Endothelial cell of umbilical vein (primary cell): ENCODE measurements around the gene MEGF11. TPM values are rescaled to one million over a fixed set of nuclear protein-coding genes. Genes with fewer than 3 reads are reported as not detected.

ENCODE experiments used
- BruUV-seq: library from RNA; stranded (reverse); fragments of 400-500 nt; replicated peaks from 2 replicates; lab custom pipeline; 2021; lab: Mats Ljungman, UMichigan
- CTCF ChIA-PET: fragments of 300-600, 350-600 bp; sonication (Branson Sonifier 250); formaldehyde crosslinking; loops from one replicate; lab custom pipeline; 2021; ENCODE audit warnings: antibody characterized with exemption, inconsistent platforms; lab: Charles Lee
- POLR2A ChIA-PET: fragments of 300-600, 350-600 bp; sonication (Branson Sonifier 250); formaldehyde crosslinking; loops from one replicate; lab custom pipeline; 2021; ENCODE audit warnings: antibody characterized with exemption, inconsistent platforms; lab: Charles Lee
- DNase-seq: peaks from one replicate; pipeline ENCODE4 v3.0.0-alpha.2; 2011; ENCODE audit warnings: low read depth, low spot score
- FAIRE-seq: peaks from 2 replicates; lab custom pipeline; 2011; peaks lifted over from hg19 to GRCh38; lab: Jason Lieb, UNC
- H2AFZ ChIP-seq: 2 replicates; pipeline ENCODE4 v1.6.0; 2012; ENCODE audit warnings: low read depth, low read length, control low read depth, inconsistent platforms
- H3K27ac ChIP-seq: 2 replicates; pipeline ENCODE4 v1.5.1; 2011; ENCODE audit warnings: low read depth, mild to moderate bottlenecking, control low read depth, low read length, moderate library complexity; ENCODE audit not compliant: insufficient read depth
- H3K27me3 ChIP-seq, 2 experiments: 2 replicates each; pipeline versions ENCODE4 v1.6.0 to v1.6.1; 2011; ENCODE audit warnings: low read length in 2 of 2, mixed read lengths in 1 of 2; ENCODE audit not compliant: control insufficient read depth in 2 of 2, insufficient read depth in 2 of 2
- H3K36me3 ChIP-seq, 2 experiments: 2 replicates in 1 of 2; 3 replicates in 1 of 2; pipeline ENCODE4 v1.5.1; 2011; ENCODE audit warnings: low read length in 2 of 2, mild to moderate bottlenecking in 1 of 2, moderate library complexity in 1 of 2; ENCODE audit not compliant: control insufficient read depth in 2 of 2, insufficient read depth in 2 of 2; ENCODE audit errors: extremely low read depth in 1 of 2
- H3K4me1 ChIP-seq: 3 replicates; pipeline ENCODE4 v1.5.1; 2011; ENCODE audit warnings: mild to moderate bottlenecking, low read length; ENCODE audit not compliant: control insufficient read depth, insufficient read depth; ENCODE audit errors: extremely low read depth
- H3K4me2 ChIP-seq: 2 replicates; pipeline ENCODE4 v1.6.1; 2011; ENCODE audit warnings: low read length, control low read depth, mixed read lengths; ENCODE audit not compliant: insufficient read depth
- H3K4me3 ChIP-seq, 3 experiments: fragments of 200-600 bp in 1 of 3; sonication (generic), shearing (Covaris generic) in 1 of 3; replicated peaks in 1 of 3; 2 replicates each; pipeline ENCODE4 v1.5.1; 2011 to 2016; ENCODE audit warnings: control low read depth in 3 of 3, low read length in 3 of 3, mild to moderate bottlenecking in 2 of 3, inconsistent platforms in 1 of 3, low read depth in 1 of 3, moderate library complexity in 1 of 3; ENCODE audit not compliant: insufficient read depth in 1 of 3
- H3K79me2 ChIP-seq: 2 replicates; pipeline ENCODE4 v1.6.0; 2012; ENCODE audit warnings: low read length, inconsistent platforms; ENCODE audit not compliant: control insufficient read depth, insufficient read depth
- H3K9ac ChIP-seq: replicated peaks from 2 replicates; pipeline ENCODE3; 2011; ENCODE audit warnings: low read length, control low read depth; ENCODE audit not compliant: insufficient read depth; ENCODE audit errors: extremely low read depth
- H3K9me1 ChIP-seq: replicated peaks from 3 replicates; pipeline ENCODE4 v1.6.0; 2011; ENCODE audit warnings: mild to moderate bottlenecking, low read length; ENCODE audit not compliant: control insufficient read depth, insufficient read depth; ENCODE audit errors: extremely low read depth
- H3K9me3 ChIP-seq: replicated peaks from 2 replicates; pipeline ENCODE4 v1.5.1; 2012; ENCODE audit warnings: low read length, inconsistent platforms; ENCODE audit not compliant: control insufficient read depth, insufficient read depth
- H4K20me1 ChIP-seq: replicated peaks from 2 replicates; pipeline ENCODE3; 2011; ENCODE audit warnings: mild to moderate bottlenecking, low read length; ENCODE audit not compliant: control insufficient read depth, insufficient read depth; ENCODE audit errors: extremely low read depth
- CTCF ChIP-seq, 2 donors: IDR thresholded peaks; 1 replicate in 1 of 2; 2 replicates in 1 of 2; pipeline ENCODE4 v1.5.1; 2011; ENCODE audit warnings: low read length in 2 of 2, mild to moderate bottlenecking in 2 of 2, moderate library complexity in 2 of 2, control low read depth in 1 of 2, inconsistent platforms in 1 of 2, low read depth in 1 of 2; ENCODE audit not compliant: insufficient read depth in 1 of 2; ENCODE audit errors: extremely low read depth in 1 of 2
- EZH2 ChIP-seq: IDR thresholded peaks from 2 replicates; pipeline ENCODE4 v1.6.1; 2012; ENCODE audit warnings: borderline replicate concordance, low read depth, mild to moderate bottlenecking, moderate library complexity, low read length, inconsistent platforms; ENCODE audit not compliant: severe bottlenecking
- FOS ChIP-seq: IDR thresholded peaks from 2 replicates; pipeline ENCODE4 v1.6.1; 2011; ENCODE audit warnings: mild to moderate bottlenecking, low read length, moderate library complexity, borderline replicate concordance; ENCODE audit not compliant: insufficient read depth
- GATA2 ChIP-seq: IDR thresholded peaks from 2 replicates; pipeline ENCODE4 v1.7.0; 2011; ENCODE audit warnings: low read depth, mild to moderate bottlenecking, moderate library complexity, mixed read lengths, low read length; ENCODE audit not compliant: insufficient read length, insufficient read depth
- JUN ChIP-seq: IDR thresholded peaks from 2 replicates; pipeline ENCODE4 v1.6.1; 2011; ENCODE audit warnings: borderline replicate concordance, low read depth; ENCODE audit not compliant: insufficient read length, insufficient read depth
- MAX ChIP-seq: IDR thresholded peaks from 2 replicates; pipeline ENCODE4 v1.6.1; 2011; ENCODE audit not compliant: insufficient read depth, insufficient read length
- MYC ChIP-seq: IDR thresholded peaks from one replicate; pipeline ENCODE4 v1.6.1; 2011; ENCODE audit warnings: mild to moderate bottlenecking, low read depth, low read length
- POLR2A ChIP-seq: IDR thresholded peaks from 2 replicates; pipeline ENCODE4 v1.6.1; 2012; ENCODE audit warnings: low read depth, mild to moderate bottlenecking, control low read depth, low read length
- POLR2AphosphoS5 ChIP-seq: IDR thresholded peaks from 2 replicates; pipeline ENCODE4 v1.6.1; 2012; ENCODE audit warnings: low read depth, mild to moderate bottlenecking, control low read depth, low read length, moderate library complexity; ENCODE audit not compliant: insufficient read depth
- dilution Hi-C: fragments of 300-500 bp; cut with MboI; formaldehyde crosslinking; loops from one replicate; pipeline ENCODE4 v1.15.0; 2019; ENCODE audit warnings: low sequenced_read_pairs; ENCODE audit not compliant: extremely low pct_ligation_motif_present
- intact Hi-C: fragments of 100-400 bp; cut with micrococcal nuclease; formaldehyde crosslinking; loops from one replicate; pipeline ENCODE4 v1.10.0; 2022
- polyA plus RNA-seq, 4 experiments: library from polyadenylated mRNA; depleted of rRNA in 3 of 4; stranded (reverse) in 3 of 4; unstranded in 1 of 4; fragments of >200 nt; gene quantifications; 2 replicates each; pipeline versions ENCODE4 v1.2.1 to v1.2.3, GENCODE V29; 2011 to 2012; ENCODE audit warnings: missing spikeins in 1 of 4
- total RNA-seq: library from RNA; stranded (reverse); gene quantifications from 2 replicates; pipeline ENCODE4 v1.2.3, GENCODE V29; 2021

Gene MEGF11
- total and polyA plus RNA-seq, 2 donors (not counting 3 experiments of a cell fraction or from before 2014, with no cell fraction given), result not detected

GRCh38 chr15:65963358-65963757 lies 290.2 kb downstream of the MEGF11 start:
- ChIA-PET CTCF (no interaction called here), POLR2A (no interaction called here)
- Histone ChIP-seq H4K20me1 (no peaks in the 10 kb centered on the region), H3K4me1 (no peaks in the 10 kb centered on the region), H3K27ac (no peak overlapping the region), H2AFZ (no peak overlapping the region), H3K9me1 (no peaks in the 10 kb centered on the region), H3K79me2 (no peaks in the 10 kb centered on the region), H3K4me2 (no peak overlapping the region), H3K36me3 (no peaks in the 10 kb centered on the region), H3K27me3 (peaks cover 21 to 22% of the 10 kb centered on the region in 2 experiments), H3K9ac (no peak overlapping the region), H3K9me3 (no peaks in the 10 kb centered on the region), H3K4me3 (no peak overlapping the region)
- BruUV-seq, result no TSS peak
- dilution Hi-C loops (no loop called here), intact Hi-C loops (no loop called here)
- no peak for TF ChIP-seq POLR2AphosphoS5
- no peak for TF ChIP-seq POLR2A
- no peak for TF ChIP-seq FOS
- TF ChIP-seq JUN, result no peak
- no peak for TF ChIP-seq MAX
- TF ChIP-seq EZH2, result no peak
- no peak for TF ChIP-seq GATA2
- TF ChIP-seq CTCF (IDR thresholded peaks at IDR 0.05; ENCODE audit: extremely low read depth in 1 of 2, insufficient read depth in 1 of 2, low read depth in 1 of 2, low read length in 2 of 2), result no peak
- TF ChIP-seq MYC, result no peak
- DNase-seq (no peak), FAIRE-seq (no peak)
